Activated naive CD4-positive, alpha-beta T cell treated with anti-CD3 and anti-CD28 coated beads, Interleukin-2, amount 50 U/mL, for 24 hours (primary cell): ENCODE measurements around the gene SARS1.
"Not testable (repeated sequence)": the region's sequence is repeated elsewhere in the genome, so short reads cannot be mapped to it uniquely, and the experiment has no call there.

Source experiments
- H3K27ac Mint-ChIP-seq: one replicate; pipeline ENCODE4 v1.8.0; 2021; ENCODE audit warnings: mild to moderate bottlenecking, mixed read lengths
- H3K27me3 Mint-ChIP-seq: one replicate; pipeline ENCODE4 v1.8.0; 2021; ENCODE audit warnings: mixed read lengths
- H3K36me3 Mint-ChIP-seq: one replicate; pipeline ENCODE4 v1.8.0; 2021; ENCODE audit warnings: mixed read lengths
- H3K4me1 Mint-ChIP-seq: one replicate; pipeline ENCODE4 v1.8.0; 2021; ENCODE audit warnings: mixed read lengths
- H3K4me3 Mint-ChIP-seq: one replicate; pipeline ENCODE4 v1.8.0; 2021; ENCODE audit warnings: mild to moderate bottlenecking, mixed read lengths
- H3K9me3 Mint-ChIP-seq: one replicate; pipeline ENCODE4 v1.8.0; 2021; ENCODE audit warnings: mixed read lengths

Gene SARS1

DNA sequence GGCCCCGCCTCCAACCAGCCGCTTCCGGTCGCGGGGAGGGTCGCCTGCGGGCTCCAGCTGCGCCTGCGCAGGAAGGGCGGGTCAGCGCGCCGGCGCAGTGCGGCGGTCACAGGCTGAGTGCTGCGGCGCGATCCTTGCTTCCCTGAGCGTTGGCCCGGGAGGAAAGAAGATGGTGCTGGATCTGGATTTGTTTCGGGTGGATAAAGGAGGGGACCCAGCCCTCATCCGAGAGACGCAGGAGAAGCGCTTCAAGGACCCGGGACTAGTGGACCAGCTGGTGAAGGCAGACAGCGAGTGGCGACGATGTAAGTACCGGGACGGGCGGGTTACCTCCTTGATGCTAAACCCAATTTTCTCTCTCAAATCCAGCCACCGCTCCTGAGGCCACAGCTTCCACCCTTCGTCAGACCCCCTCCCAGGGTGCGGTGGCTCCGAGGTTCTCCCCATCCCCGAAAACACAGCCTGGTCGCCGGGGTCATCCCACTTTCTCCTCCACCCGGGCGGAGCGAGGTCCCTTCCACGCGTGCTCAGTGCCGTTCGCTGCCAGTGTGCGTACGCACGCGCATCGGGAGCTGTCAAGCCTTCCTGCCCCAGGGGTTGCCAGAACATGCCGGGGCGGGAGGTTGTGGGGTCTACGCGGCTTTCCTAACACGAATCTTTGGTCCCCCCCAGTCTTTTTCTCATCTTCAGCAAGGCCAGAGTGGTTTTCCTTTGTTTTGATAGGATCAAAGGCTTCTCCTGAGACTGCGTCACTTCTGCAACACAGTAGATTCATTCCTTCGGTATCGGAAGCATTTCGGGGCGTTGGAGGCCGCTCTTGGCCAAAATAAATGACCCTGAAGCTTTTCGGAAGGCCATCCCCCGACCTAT lies at the start of gene SARS1:
Gene SARS1 (plus strand): TSS at position 95 of the 870 bp plus-strand sequence. CDS start 75 bp downstream, at position 170.
- peaks cover 23% of the 10 kb centered on the region for H3K36me3 Mint-ChIP-seq
- no peaks in the 10 kb centered on the region for H3K9me3 Mint-ChIP-seq
- peak within 1 kb of the TSS; percentile 99 for H3K4me3 Mint-ChIP-seq
- H3K27ac Mint-ChIP-seq: peak within 1 kb of the TSS; percentile 97
- peaks cover 29% of the 10 kb centered on the region for H3K4me1 Mint-ChIP-seq
- no peaks in the 10 kb centered on the region for H3K27me3 Mint-ChIP-seq

DNA sequence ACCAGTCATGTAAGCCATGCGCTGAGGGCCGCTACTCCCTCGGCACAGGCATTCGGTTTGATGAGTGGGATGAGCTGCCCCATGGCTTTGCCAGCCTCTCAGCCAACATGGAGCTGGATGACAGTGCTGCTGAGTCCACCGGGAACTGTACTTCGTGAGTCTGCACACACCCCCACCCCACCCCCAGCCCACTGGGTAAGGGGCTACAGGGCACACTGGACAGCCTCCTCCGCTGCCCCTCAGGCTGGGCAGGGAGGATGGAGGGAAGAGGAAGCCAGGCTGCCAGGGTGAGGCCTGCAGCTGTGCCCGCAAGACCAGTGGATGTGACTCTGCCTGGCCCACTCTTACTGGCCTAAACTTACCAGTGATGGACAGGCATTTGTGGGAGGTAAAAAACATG lies 49.2 kb upstream of the SARS1 start:
- H3K36me3 Mint-ChIP-seq: peaks cover 5% of the 10 kb centered on the region
- peaks cover 12% of the 10 kb centered on the region for H3K4me1 Mint-ChIP-seq
- H3K27me3 Mint-ChIP-seq: no peaks in the 10 kb centered on the region
- H3K9me3 Mint-ChIP-seq: no peaks in the 10 kb centered on the region
- no peak overlapping the region for H3K27ac Mint-ChIP-seq
- H3K4me3 Mint-ChIP-seq: no peak overlapping the region

DNA sequence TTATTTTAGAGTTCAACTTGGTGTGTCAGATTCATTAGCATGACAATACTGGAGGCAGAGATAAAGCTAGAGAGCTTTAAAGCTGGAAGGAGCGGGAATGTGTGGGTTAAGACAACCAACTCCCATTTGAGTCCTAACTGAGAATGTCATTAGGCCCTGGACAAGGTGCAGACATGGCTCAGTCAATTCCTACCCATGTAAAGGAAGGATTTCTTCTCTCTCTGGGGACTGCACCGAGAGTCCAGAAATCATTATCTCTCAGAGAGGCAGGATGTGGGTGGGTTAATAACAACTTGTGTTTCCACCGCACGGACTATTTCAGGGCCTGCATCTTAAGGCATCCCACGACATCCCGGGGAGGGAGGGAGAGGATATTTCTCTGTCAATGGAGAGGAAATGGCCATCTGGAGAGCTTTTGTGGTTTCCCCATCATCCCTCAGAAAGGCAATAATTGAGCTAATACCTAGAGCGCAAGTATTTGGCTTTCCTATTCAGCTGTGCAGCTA lies 46.7 kb upstream of the SARS1 start:
- peaks cover 5% of the 10 kb centered on the region for H3K36me3 Mint-ChIP-seq
- no peak overlapping the region for H3K4me3 Mint-ChIP-seq
- H3K4me1 Mint-ChIP-seq: peaks cover 4% of the 10 kb centered on the region
- no peak overlapping the region for H3K27ac Mint-ChIP-seq
- H3K9me3 Mint-ChIP-seq: no peaks in the 10 kb centered on the region
- H3K27me3 Mint-ChIP-seq: no peaks in the 10 kb centered on the region

- H3K4me1 Mint-ChIP-seq: no peaks in the 10 kb centered on the region
- H3K27me3 Mint-ChIP-seq: no peaks in the 10 kb centered on the region
- H3K36me3 Mint-ChIP-seq: peaks cover 5% of the 10 kb centered on the region
- H3K4me3 Mint-ChIP-seq: no peak overlapping the region
- no peaks in the 10 kb centered on the region for H3K9me3 Mint-ChIP-seq
- H3K27ac Mint-ChIP-seq: no peak overlapping the region
These were observed 43.5 kb upstream of the SARS1 start for GRCh38 chr1:109170035-109170764.

GRCh38 chr1:109171646-109172045 lies 42.1 kb upstream of the SARS1 start:
- Mint-ChIP-seq H3K4me1 (no peaks in the 10 kb centered on the region), H3K9me3 (no peaks in the 10 kb centered on the region), H3K27ac (no peak overlapping the region), H3K4me3 (no peak overlapping the region), H3K27me3 (no peaks in the 10 kb centered on the region), H3K36me3 (peaks cover 9% of the 10 kb centered on the region)

- not testable (repeated sequence) for H3K9me3 Mint-ChIP-seq, H3K36me3 Mint-ChIP-seq, H3K4me1 Mint-ChIP-seq, H3K27ac Mint-ChIP-seq, H3K4me3 Mint-ChIP-seq, H3K27me3 Mint-ChIP-seq
These were observed 37.4 kb upstream of the SARS1 start for GRCh38 chr1:109176349-109176748.

DNA sequence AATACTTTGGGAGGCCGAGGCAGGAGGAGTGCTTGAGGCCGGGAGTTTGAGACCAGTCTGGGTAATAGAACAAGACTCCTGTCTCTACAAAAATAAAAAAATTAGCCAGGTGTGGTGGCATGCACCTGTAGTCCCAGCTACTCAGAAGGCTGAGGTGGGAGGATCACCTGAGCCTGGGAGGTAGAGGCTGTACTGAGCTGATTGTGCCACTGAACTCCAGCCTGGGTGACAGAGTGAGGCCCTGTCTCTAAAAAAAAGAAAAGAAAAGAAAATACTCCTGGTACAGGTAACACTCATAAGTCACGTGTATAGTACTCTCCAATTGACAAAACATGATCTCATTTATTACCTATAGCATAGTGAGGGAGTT lies 33.0 kb upstream of the SARS1 start:
- not testable (repeated sequence) for H3K4me1 Mint-ChIP-seq, H3K27ac Mint-ChIP-seq, H3K36me3 Mint-ChIP-seq, H3K9me3 Mint-ChIP-seq, H3K27me3 Mint-ChIP-seq, H3K4me3 Mint-ChIP-seq

DNA sequence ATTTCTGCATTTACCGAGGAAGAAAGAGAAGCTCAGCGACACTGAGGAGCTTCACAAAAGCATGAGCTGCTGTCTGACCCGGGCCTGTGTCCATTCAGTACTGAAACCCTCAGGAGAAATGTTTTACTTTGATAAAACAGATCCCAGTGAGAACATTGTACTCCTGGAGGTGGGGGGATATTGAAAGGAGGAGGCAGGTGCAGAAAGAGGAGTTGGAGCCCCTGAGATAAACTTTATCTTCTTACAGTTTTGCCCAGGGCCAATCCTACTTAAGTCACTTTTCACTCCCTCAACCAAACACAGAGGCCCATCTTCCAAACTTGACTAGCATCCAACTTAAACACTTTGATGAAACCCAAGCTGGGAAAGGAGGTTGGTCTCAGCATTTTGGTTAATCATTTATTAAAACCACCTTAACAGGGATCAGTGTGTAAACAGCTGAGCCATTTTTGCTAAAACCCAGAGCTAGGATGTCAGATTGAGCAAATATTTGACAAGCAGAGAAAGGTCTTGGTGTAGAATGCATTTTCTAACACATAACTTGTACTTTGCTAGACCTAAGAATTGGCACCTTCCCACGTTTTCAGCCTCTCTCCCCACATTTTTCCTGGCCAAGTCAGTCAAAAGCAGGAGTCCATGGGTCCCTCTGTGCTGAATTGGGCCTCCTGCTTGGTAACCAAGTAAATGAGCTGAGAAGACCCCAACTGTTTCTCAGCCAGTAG lies 32.5 kb upstream of the SARS1 start:
- Mint-ChIP-seq H3K27me3 (no peaks in the 10 kb centered on the region), H3K4me3 (no peak overlapping the region), H3K4me1 (no peaks in the 10 kb centered on the region), H3K9me3 (no peaks in the 10 kb centered on the region), H3K27ac (no peak overlapping the region), H3K36me3 (peaks cover under 1% of the 10 kb centered on the region)

- no peak overlapping the region for H3K4me3 Mint-ChIP-seq
- H3K4me1 Mint-ChIP-seq: no peaks in the 10 kb centered on the region
- H3K36me3 Mint-ChIP-seq: no peaks in the 10 kb centered on the region
- no peaks in the 10 kb centered on the region for H3K27me3 Mint-ChIP-seq
- H3K9me3 Mint-ChIP-seq: no peaks in the 10 kb centered on the region
- no peak overlapping the region for H3K27ac Mint-ChIP-seq
These were observed 31.9 kb upstream of the SARS1 start for GRCh38 chr1:109181807-109182163.

GRCh38 chr1:109183058-109183738 lies 30.5 kb upstream of the SARS1 start:
- no peaks in the 10 kb centered on the region for H3K9me3 Mint-ChIP-seq
- no peaks in the 10 kb centered on the region for H3K36me3 Mint-ChIP-seq
- no peaks in the 10 kb centered on the region for H3K4me1 Mint-ChIP-seq
- H3K27ac Mint-ChIP-seq: no peak overlapping the region
- no peaks in the 10 kb centered on the region for H3K27me3 Mint-ChIP-seq
- H3K4me3 Mint-ChIP-seq: no peak overlapping the region

- no peaks in the 10 kb centered on the region for H3K27me3 Mint-ChIP-seq
- no peaks in the 10 kb centered on the region for H3K36me3 Mint-ChIP-seq
- H3K4me1 Mint-ChIP-seq: no peaks in the 10 kb centered on the region
- H3K4me3 Mint-ChIP-seq: no peak overlapping the region
- no peak overlapping the region for H3K27ac Mint-ChIP-seq
- no peaks in the 10 kb centered on the region for H3K9me3 Mint-ChIP-seq
These were observed 29.0 kb upstream of the SARS1 start for GRCh38 chr1:109184687-109185086.

- H3K36me3 Mint-ChIP-seq: no peaks in the 10 kb centered on the region
- H3K4me3 Mint-ChIP-seq: no peak overlapping the region
- H3K9me3 Mint-ChIP-seq: no peaks in the 10 kb centered on the region
- no peaks in the 10 kb centered on the region for H3K4me1 Mint-ChIP-seq
- no peak overlapping the region for H3K27ac Mint-ChIP-seq
- H3K27me3 Mint-ChIP-seq: no peaks in the 10 kb centered on the region
These were observed 28.4 kb upstream of the SARS1 start for GRCh38 chr1:109185357-109185756.

DNA sequence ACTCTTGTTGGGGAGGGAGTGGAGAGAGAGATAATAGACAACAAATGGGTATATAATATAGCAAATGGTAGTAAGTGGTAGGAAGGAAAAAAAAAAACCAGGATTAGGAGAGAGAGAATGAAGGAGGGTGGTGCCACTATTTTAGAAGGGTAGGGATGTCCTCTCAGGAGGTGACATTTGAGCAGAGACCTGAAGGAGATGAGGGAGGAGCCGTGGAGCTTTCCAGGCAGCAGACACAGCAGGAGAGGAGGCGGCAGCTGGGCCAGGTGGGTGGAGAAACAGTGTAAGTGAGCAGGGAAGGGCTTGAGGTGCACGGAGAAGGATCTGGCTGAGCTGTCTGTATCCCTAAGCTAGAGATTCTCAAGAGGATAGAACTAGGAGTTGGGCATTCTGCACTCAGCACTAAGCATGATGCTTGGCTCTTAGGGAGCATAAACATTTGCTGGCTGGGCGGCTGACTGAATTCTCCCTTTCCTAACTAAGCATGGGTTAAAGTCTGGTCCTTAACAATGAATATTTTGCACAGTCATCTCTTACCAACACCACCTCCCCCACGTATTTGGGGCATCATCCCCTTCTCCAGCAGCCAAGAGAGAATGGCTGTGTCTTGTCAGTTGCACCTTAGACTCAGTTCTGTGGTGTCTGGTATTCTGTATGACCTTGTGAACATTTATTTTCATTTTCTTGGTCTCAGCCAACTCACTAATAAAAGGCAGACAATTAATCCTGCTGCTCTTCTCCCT lies 27.6 kb upstream of the SARS1 start:
- Mint-ChIP-seq H3K4me3 (no peak overlapping the region), H3K4me1 (no peaks in the 10 kb centered on the region), H3K27ac (no peak overlapping the region), H3K9me3 (no peaks in the 10 kb centered on the region), H3K36me3 (no peaks in the 10 kb centered on the region), H3K27me3 (no peaks in the 10 kb centered on the region)

DNA sequence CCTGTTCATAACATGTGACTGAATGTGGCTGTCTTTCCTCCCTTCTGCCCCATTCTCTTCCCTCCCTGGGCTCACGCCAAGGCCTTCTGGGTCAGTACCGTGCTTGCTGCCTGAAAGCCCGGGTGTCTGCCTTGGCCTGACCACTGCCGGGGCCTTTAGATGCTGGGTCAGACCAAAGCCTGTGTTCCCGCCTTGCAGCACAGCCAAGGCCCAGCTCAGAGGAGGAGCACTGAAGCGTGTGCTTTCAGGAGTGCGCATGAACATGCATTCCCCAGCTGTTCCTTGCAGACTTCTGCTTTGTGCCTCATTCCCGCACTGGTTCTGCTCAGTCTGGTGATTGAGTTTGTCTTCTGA lies 27.0 kb upstream of the SARS1 start:
- no peak overlapping the region for H3K4me3 Mint-ChIP-seq

DNA sequence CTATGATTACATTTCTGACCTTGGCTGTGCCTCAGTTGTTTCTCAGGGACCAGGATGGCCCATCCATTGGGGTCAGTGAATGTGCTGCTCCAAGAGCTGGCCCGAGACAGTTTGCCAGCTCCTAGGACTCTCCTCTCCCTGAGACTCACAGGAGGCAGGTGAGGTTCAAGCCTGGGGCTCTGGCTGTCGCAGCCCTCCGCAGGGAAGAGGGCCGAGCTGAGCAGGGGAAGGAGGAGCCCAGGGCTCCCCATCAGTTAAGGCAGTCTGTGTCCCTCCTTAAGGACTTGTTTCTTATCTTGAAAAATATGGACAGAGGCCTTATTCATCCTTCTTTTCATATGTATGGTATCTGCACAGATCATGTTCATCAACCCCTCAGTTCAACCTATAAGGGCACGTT lies 26.6 kb upstream of the SARS1 start:
- H3K4me1 Mint-ChIP-seq: no peaks in the 10 kb centered on the region
- H3K27ac Mint-ChIP-seq: no peak overlapping the region
- H3K4me3 Mint-ChIP-seq: no peak overlapping the region

More for the DNA sequence above, 27.0 kb upstream of the SARS1 start:
- H3K27me3 Mint-ChIP-seq: no peaks in the 10 kb centered on the region
- no peak overlapping the region for H3K27ac Mint-ChIP-seq
- H3K36me3 Mint-ChIP-seq: no peaks in the 10 kb centered on the region
- H3K4me1 Mint-ChIP-seq: no peaks in the 10 kb centered on the region
- H3K9me3 Mint-ChIP-seq: no peaks in the 10 kb centered on the region

More for the DNA sequence above, 26.6 kb upstream of the SARS1 start:
- Mint-ChIP-seq H3K9me3 (no peaks in the 10 kb centered on the region), H3K36me3 (no peaks in the 10 kb centered on the region), H3K27me3 (no peaks in the 10 kb centered on the region)
